ENCODE data around the gene VPS36. TPM values are rescaled to one million over a fixed set of nuclear protein-coding genes. Genes with fewer than 3 reads are reported as not detected.

The VPS36 gene
- total RNA-seq, 2 donors from 2014 or later: 35.2 to 50.7 TPM

GRCh38 chr13:52371736-52372247, 78.6 kb downstream of the VPS36 start:
- intact Hi-C loops (cut with DNase I): no loop called here
- Histone ChIP-seq H3K36me3 (no peaks in the 10 kb centered on the region), H3K4me3 (no peak overlapping the region), H3K9ac (ENCODE audit: low read depth in 2 of 2, low read length in 2 of 2) (no peak overlapping the region), H3K4me1 (no peaks in the 10 kb centered on the region), H3K27ac (no peak overlapping the region), H3K9me3 (no peaks in the 10 kb centered on the region), H3K27me3 (no peaks in the 10 kb centered on the region)
- no peak for DNase-seq
- TF ChIP-seq CTCF (IDR thresholded peaks at IDR 0.05): no peak

DNA sequence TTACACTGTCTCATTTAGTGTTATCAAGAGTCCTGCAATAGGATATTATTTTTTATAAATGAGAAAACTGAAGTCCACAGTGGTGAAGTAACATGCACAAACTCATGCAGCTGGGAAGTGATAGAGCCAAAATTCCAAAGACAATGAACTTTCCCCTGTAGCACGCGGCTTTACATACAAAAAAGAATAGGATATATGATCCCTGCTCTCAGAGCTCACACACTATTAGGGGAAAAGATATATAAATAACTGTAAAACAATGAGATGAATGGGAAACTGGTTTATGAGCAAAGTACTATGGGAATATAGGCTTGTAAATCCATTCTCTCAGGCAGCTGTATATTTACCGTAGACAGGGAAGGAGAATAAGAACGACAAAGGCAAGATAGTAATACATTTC, 84.1 kb downstream of the VPS36 start:
- intact Hi-C loops (cut with DNase I): no loop called here
- DNase-seq: no peak

More for the DNA sequence above, 84.1 kb downstream of the VPS36 start:
- no peak for TF ChIP-seq CTCF (IDR thresholded peaks at IDR 0.05)
- H3K27ac ChIP-seq: no peak overlapping the region
- no peak overlapping the region for H3K9ac ChIP-seq (ENCODE audit: low read depth in 2 of 2, low read length in 2 of 2)
- H3K27me3 ChIP-seq: no peaks in the 10 kb centered on the region
- H3K4me1 ChIP-seq: no peaks in the 10 kb centered on the region
- H3K36me3 ChIP-seq: no peaks in the 10 kb centered on the region
- no peak overlapping the region for H3K4me3 ChIP-seq
- H3K9me3 ChIP-seq: no peaks in the 10 kb centered on the region

Other genes starting within 250 kb of the VPS36 start
- gene THSD1, start 44.5 kb downstream of the VPS36 start, total RNA-seq: 1 to 10 TPM in 1 of 2 donors, under 1 TPM in 1; 0.79 to 1.8 TPM
- 10 to 100 TPM; 16.9 to 39.1 TPM for gene CKAP2, start 4.8 kb upstream of the VPS36 start, total RNA-seq
- 1 to 10 TPM; 2.5 to 2.7 TPM for gene HNRNPA1L2, start 191.8 kb upstream of the VPS36 start, total RNA-seq
- gene SUGT1, start 202.2 kb upstream of the VPS36 start, total RNA-seq: 10 to 100 TPM; 45.5 to 60.5 TPM

Data from colonic mucosa (tissue), 4 donors.